WI38 (cell line): ENCODE measurements around the gene ST6GALNAC3.

Experiments used
- H3K4me3 ChIP-seq: 2 replicates; pipeline ENCODE4 v1.5.1; 2011; ENCODE audit warnings: low read depth, mild to moderate bottlenecking, control low read depth, low read length
- TF ChIP-seq, protein P1 (sequence below): IDR thresholded peaks from 2 replicates; pipeline ENCODE4 v1.5.1; 2012; ENCODE audit warnings: low read depth, mild to moderate bottlenecking, control low read depth, low read length

ST6GALNAC3 gene

DNA sequence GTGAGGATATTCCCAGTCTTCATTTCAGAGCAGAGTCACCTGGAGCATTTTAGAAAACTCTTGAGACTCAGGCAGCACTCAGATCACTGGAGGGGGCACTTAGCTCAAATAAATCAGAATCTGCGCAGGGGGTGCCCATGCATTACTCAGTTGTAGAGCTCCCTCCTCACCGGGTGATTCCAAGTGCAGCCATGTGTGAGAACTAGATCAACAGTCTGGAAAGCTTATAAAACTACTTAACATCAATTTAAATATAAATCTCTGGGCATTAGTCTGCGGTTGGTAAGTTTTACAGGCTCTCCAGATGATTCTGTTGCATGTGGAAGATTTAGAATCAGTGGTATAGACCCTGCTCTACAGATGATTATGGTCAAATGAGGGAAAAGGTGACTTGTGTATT lies 128.6 kb downstream of the ST6GALNAC3 start:
- TF ChIP-seq, protein P1, sequence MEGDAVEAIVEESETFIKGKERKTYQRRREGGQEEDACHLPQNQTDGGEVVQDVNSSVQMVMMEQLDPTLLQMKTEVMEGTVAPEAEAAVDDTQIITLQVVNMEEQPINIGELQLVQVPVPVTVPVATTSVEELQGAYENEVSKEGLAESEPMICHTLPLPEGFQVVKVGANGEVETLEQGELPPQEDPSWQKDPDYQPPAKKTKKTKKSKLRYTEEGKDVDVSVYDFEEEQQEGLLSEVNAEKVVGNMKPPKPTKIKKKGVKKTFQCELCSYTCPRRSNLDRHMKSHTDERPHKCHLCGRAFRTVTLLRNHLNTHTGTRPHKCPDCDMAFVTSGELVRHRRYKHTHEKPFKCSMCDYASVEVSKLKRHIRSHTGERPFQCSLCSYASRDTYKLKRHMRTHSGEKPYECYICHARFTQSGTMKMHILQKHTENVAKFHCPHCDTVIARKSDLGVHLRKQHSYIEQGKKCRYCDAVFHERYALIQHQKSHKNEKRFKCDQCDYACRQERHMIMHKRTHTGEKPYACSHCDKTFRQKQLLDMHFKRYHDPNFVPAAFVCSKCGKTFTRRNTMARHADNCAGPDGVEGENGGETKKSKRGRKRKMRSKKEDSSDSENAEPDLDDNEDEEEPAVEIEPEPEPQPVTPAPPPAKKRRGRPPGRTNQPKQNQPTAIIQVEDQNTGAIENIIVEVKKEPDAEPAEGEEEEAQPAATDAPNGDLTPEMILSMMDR = no peak
- no peak overlapping the region for H3K4me3 ChIP-seq

DNA sequence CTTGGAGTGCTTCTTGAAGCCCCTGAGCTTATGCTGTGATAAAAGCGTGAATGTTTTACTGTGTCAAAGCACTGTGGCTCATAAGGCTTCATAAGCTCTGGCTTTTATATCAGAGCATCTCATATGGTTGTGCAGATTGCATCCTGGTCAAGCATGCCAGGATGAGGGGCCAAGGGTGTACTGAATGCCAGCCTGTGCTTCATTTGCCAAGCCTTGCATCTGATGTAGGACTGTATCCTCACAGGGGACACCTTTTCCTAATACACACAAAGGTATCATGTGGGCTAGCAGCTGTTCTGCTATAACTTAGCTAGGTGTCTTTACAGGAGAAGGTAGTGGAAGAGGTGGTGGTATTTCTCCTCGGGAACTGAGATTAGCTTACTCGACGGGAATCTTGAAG lies 134.7 kb downstream of the ST6GALNAC3 start:
- TF ChIP-seq, protein P1 = no peak
- H3K4me3 ChIP-seq = no peak overlapping the region

- H3K4me3 ChIP-seq = no peak overlapping the region
- TF ChIP-seq, protein P1 = no peak
Observed at GRCh38 chr1:76209648-76210047, 135.1 kb downstream of the ST6GALNAC3 start.

DNA sequence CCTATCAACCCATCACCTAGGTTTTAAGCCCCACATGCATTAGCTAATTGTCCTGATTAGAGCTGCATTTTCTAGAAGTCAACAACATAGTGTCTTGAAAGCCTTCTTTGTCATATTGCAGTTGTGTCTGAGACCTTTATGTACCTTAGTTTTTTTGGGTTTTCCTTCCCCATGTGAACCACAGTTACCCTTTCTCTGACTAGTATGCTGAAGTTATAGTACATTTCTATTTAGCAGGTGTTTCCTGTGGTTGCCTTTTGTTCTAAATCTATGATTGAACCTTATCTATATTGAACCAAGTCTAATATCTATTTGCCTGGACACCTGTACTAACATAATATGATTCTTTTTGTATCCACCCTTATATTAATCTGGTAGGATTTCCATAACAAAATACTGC lies 135.6 kb downstream of the ST6GALNAC3 start:
- H3K4me3 ChIP-seq = no peak overlapping the region
- TF ChIP-seq, protein P1 = no peak

DNA sequence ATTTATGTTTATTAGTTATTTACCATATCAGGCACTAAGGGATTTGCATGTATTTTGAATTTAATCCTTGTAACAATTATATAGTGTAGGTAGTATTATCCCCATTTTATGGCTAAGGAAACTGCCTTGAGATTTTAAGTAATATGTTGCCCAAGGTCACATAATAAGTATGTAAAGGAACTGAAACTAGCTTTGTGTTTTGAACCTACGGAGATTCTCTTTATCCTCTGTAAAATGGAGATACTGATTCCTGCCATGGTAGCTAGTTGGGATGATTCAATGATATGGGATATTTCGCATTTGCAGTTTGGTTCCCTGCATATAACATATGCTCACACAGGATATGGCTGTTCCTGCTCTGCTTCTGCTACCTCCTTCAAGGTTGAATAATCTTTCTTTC lies 144.3 kb downstream of the ST6GALNAC3 start:
- TF ChIP-seq, protein P1 = no peak
- no peak overlapping the region for H3K4me3 ChIP-seq

GRCh38 chr1:76219366-76219818 lies 144.8 kb downstream of the ST6GALNAC3 start:
- TF ChIP-seq, protein P1 = no peak
- no peak overlapping the region for H3K4me3 ChIP-seq

- TF ChIP-seq, protein P1 = no peak
Observed at GRCh38 chr1:76224752-76225151, 150.2 kb downstream of the ST6GALNAC3 start.

More at GRCh38 chr1:76224752-76225151, 150.2 kb downstream of the ST6GALNAC3 start:
- no peak overlapping the region for H3K4me3 ChIP-seq
